Mesangial cell (primary cell): Measurements from ENCODE around the gene TBL1Y. TPM values are rescaled to one million over a fixed set of nuclear protein-coding genes. Genes with fewer than 3 reads are reported as not detected.

ENCODE experiments used
- total RNA-seq: library from RNA; depleted of rRNA; stranded (reverse); fragments of >200 nt; gene quantifications from 2 replicates; pipeline ENCODE4 v1.2.3, GENCODE V29; 2015

TBL1Y gene
- total RNA-seq: not detected in 2 replicates

GRCh38 chrY:6910372-6911252, at the start of gene TBL1Y:
Gene TBL1Y (plus strand): TSS chrY:6910697. CDS start chrY:7025085, 114,388 bp downstream.

GRCh38 chrY:6911253-6911881, 870 bp downstream of the TBL1Y start, which contains the start of gene AMELY:
Gene AMELY (minus strand): TSS chrY:6911752. CDS start chrY:6872608, 39,144 bp downstream.

Other genes starting within 250 kb of the TBL1Y start
- not detected in 2 replicates for gene AMELY, start 1.1 kb downstream of the TBL1Y start, total RNA-seq